ENCODE results near the gene PPIP5K2.

- TF ChIP-seq, protein P1, sequence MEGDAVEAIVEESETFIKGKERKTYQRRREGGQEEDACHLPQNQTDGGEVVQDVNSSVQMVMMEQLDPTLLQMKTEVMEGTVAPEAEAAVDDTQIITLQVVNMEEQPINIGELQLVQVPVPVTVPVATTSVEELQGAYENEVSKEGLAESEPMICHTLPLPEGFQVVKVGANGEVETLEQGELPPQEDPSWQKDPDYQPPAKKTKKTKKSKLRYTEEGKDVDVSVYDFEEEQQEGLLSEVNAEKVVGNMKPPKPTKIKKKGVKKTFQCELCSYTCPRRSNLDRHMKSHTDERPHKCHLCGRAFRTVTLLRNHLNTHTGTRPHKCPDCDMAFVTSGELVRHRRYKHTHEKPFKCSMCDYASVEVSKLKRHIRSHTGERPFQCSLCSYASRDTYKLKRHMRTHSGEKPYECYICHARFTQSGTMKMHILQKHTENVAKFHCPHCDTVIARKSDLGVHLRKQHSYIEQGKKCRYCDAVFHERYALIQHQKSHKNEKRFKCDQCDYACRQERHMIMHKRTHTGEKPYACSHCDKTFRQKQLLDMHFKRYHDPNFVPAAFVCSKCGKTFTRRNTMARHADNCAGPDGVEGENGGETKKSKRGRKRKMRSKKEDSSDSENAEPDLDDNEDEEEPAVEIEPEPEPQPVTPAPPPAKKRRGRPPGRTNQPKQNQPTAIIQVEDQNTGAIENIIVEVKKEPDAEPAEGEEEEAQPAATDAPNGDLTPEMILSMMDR (IDR thresholded peaks at IDR 0.05; ENCODE audit: low read length): no peak
- no peak for TF ChIP-seq EZH2 (optimal IDR thresholded peaks at IDR 0.05; ENCODE audit: low read depth, low read length)
Observed at GRCh38 chr5:103177543-103177942, 57.4 kb downstream of the PPIP5K2 start.
